IMR-90 (cell line): Measurements from ENCODE around the gene SENP2. TPM values are rescaled to one million over a fixed set of nuclear protein-coding genes. Genes with fewer than 3 reads are reported as not detected.

ENCODE experiments used
- ATAC-seq: fragments of 200-7000 bp; cut with Tn5 transposase; 2 replicates; pipeline ENCODE4 v1.9.1; 2020; ENCODE audit warnings: low read depth, mild to moderate bottlenecking, moderate library complexity
- Bru-seq: library from RNA; stranded (reverse); fragments of 400-500 nt; gene quantifications from one replicate; lab custom pipeline; 2021; lab: Mats Ljungman, UMichigan
- BruChase-seq, 2 experiments: library from RNA; stranded (reverse); fragments of 400-500 nt; gene quantifications; one replicate each; lab custom pipeline; 2021; lab: Mats Ljungman, UMichigan
- BruUV-seq: library from RNA; stranded (reverse); fragments of 400-500 nt; replicated peaks from 2 replicates; lab custom pipeline; 2021; lab: Mats Ljungman, UMichigan
- CTCF ChIA-PET: fragments of 300-600 bp; formaldehyde crosslinking; extraction: SDS; loops from one replicate; lab custom pipeline; 2021; ENCODE audit warnings: antibody characterized with exemption; lab: Yijun Ruan, JAX
- POLR2A ChIA-PET: fragments of 300-600 bp; sonication (Branson Sonifier 250); formaldehyde crosslinking; loops from one replicate; lab custom pipeline; 2022; ENCODE audit warnings: antibody characterized with exemption; ENCODE audit not compliant: unreplicated experiment; lab: Charles Lee
- DNase-seq: peaks from one replicate; pipeline ENCODE4 v3.0.0; 2013
- H2AFZ ChIP-seq: replicated peaks from 2 replicates; pipeline ENCODE3; 2013; ENCODE audit warnings: low read length, mild to moderate bottlenecking; ENCODE audit not compliant: poor library complexity
- H2AK5ac ChIP-seq: 2 replicates; pipeline ENCODE4 v1.6.1; 2013; ENCODE audit warnings: low read depth, low read length, inconsistent platforms
- H2AK9ac ChIP-seq: replicated peaks from 2 replicates; pipeline ENCODE3; 2013; ENCODE audit warnings: mild to moderate bottlenecking, low read depth, low read length, moderate library complexity; ENCODE audit not compliant: poor library complexity
- H2BK120ac ChIP-seq: 2 replicates; pipeline ENCODE4 v1.6.1; 2013; ENCODE audit warnings: low read depth, low read length, inconsistent platforms
- H2BK15ac ChIP-seq: 3 replicates; pipeline ENCODE4 v1.6.1; 2013; ENCODE audit warnings: low read depth, low read length, inconsistent platforms
- H2BK20ac ChIP-seq: 2 replicates; pipeline ENCODE4 v1.6.1; 2013; ENCODE audit warnings: low read depth, mild to moderate bottlenecking, inconsistent platforms, low read length, moderate library complexity
- H2BK5ac ChIP-seq: 2 replicates; pipeline ENCODE4 v1.6.1; 2013; ENCODE audit warnings: mild to moderate bottlenecking, low read depth, low read length, inconsistent platforms; ENCODE audit not compliant: poor library complexity, severe bottlenecking
- H3K14ac ChIP-seq: replicated peaks from 2 replicates; pipeline ENCODE4 v1.6.1; 2013; ENCODE audit warnings: low read depth, low read length, inconsistent platforms
- H3K18ac ChIP-seq: 2 replicates; pipeline ENCODE4 v1.6.1; 2013; ENCODE audit warnings: low read depth, low read length, control low read depth
- H3K23ac ChIP-seq: 2 replicates; pipeline ENCODE4 v1.6.1; 2013; ENCODE audit warnings: low read depth, low read length, inconsistent platforms
- H3K27ac ChIP-seq: 2 replicates; pipeline ENCODE4 v1.5.1; 2013; ENCODE audit warnings: mild to moderate bottlenecking, control low read depth, low read length; ENCODE audit not compliant: insufficient read depth
- H3K27me3 ChIP-seq: 2 replicates; pipeline ENCODE4 v1.6.1; 2013; ENCODE audit warnings: low read length; ENCODE audit not compliant: control insufficient read depth, insufficient read depth
- H3K36me3 ChIP-seq: 2 replicates; pipeline ENCODE4 v1.6.1; 2013; ENCODE audit warnings: low read length, mixed read lengths; ENCODE audit not compliant: control insufficient read depth, insufficient read depth
- H3K4ac ChIP-seq: 2 replicates; pipeline ENCODE4 v1.6.1; 2013; ENCODE audit warnings: low read depth, low read length, inconsistent platforms
- H3K4me1 ChIP-seq: 2 replicates; pipeline ENCODE4 v1.6.1; 2013; ENCODE audit warnings: low read length, mixed read lengths; ENCODE audit not compliant: control insufficient read depth, insufficient read depth
- H3K4me2 ChIP-seq: 2 replicates; pipeline ENCODE4 v1.6.1; 2013; ENCODE audit warnings: low read depth, mild to moderate bottlenecking, control low read depth, low read length, moderate library complexity
- H3K4me3 ChIP-seq: 2 replicates; pipeline ENCODE4 v1.5.1; 2013; ENCODE audit warnings: low read depth, mild to moderate bottlenecking, control low read depth, low read length, moderate library complexity; ENCODE audit not compliant: insufficient read depth
- H3K56ac ChIP-seq: 2 replicates; pipeline ENCODE4 v1.6.1; 2013; ENCODE audit warnings: low read length, inconsistent platforms; ENCODE audit not compliant: insufficient read depth; ENCODE audit errors: extremely low read depth
- H3K79me1 ChIP-seq, 2 experiments: 2 replicates each; pipeline ENCODE4 v1.6.1; 2013; ENCODE audit warnings: low read length in 2 of 2, inconsistent platforms in 1 of 2, low read depth in 1 of 2
- H3K9ac ChIP-seq: 2 replicates; pipeline ENCODE4 v1.6.1; 2013; ENCODE audit warnings: low read depth, low read length, control low read depth
- H3K9me1 ChIP-seq: 2 replicates; pipeline ENCODE4 v1.6.1; 2013; ENCODE audit warnings: low read length, inconsistent platforms; ENCODE audit not compliant: insufficient read depth
- H3K9me3 ChIP-seq: 2 replicates; pipeline ENCODE4 v1.6.1; 2013; ENCODE audit warnings: low read length; ENCODE audit not compliant: control insufficient read depth, insufficient read depth
- H4K20me1 ChIP-seq: 2 replicates; pipeline ENCODE4 v1.6.1; 2013; ENCODE audit warnings: low read length, inconsistent platforms; ENCODE audit not compliant: insufficient read depth
- H4K5ac ChIP-seq: 2 replicates; pipeline ENCODE4 v1.6.1; 2013; ENCODE audit warnings: mild to moderate bottlenecking, low read depth, low read length, control low read depth
- H4K8ac ChIP-seq, 2 experiments: 2 replicates each; pipeline ENCODE4 v1.6.1; 2013; ENCODE audit warnings: low read depth in 2 of 2, low read length in 2 of 2, control low read depth in 1 of 2, inconsistent platforms in 1 of 2
- H4K91ac ChIP-seq: 2 replicates; pipeline ENCODE4 v1.6.1; 2013; ENCODE audit warnings: low read depth, low read length, inconsistent platforms; ENCODE audit not compliant: insufficient read depth
- BHLHE40 ChIP-seq: fragments of 150-350 bp; IDR thresholded peaks from 2 replicates; pipeline ENCODE4 v1.6.1; 2016; ENCODE audit warnings: mild to moderate bottlenecking, low read depth, low read length
- CEBPB ChIP-seq: IDR thresholded peaks from 2 replicates; pipeline ENCODE4 v1.6.1; 2012; ENCODE audit warnings: low read depth, low read length, improper control_type of control experiment
- CHD1 ChIP-seq: IDR thresholded peaks from 2 replicates; pipeline ENCODE4 v1.6.1; 2012; ENCODE audit warnings: low read depth, low read length, improper control_type of control experiment
- CTCF ChIP-seq: conservative IDR thresholded peaks from 2 replicates; pipeline ENCODE4 v1.5.1; 2012; ENCODE audit warnings: mild to moderate bottlenecking, low read depth, low read length, improper control_type of control experiment
- MAFK ChIP-seq: IDR thresholded peaks from 2 replicates; pipeline ENCODE4 v1.6.1; 2012; ENCODE audit warnings: low read depth, low read length, improper control_type of control experiment
- MXI1 ChIP-seq: IDR thresholded peaks from 2 replicates; pipeline ENCODE4 v1.6.1; 2012; ENCODE audit warnings: low read depth, mild to moderate bottlenecking, low read length, moderate library complexity, borderline replicate concordance
- NFE2L2 ChIP-seq: fragments of 150-350 bp; IDR thresholded peaks from 2 replicates; pipeline ENCODE4 v1.6.1; 2016; ENCODE audit warnings: low read depth, mild to moderate bottlenecking, low read length
- POLR2A ChIP-seq: IDR thresholded peaks from 2 replicates; pipeline ENCODE4 v1.6.1; 2012; ENCODE audit warnings: mild to moderate bottlenecking, low read depth, low read length
- RAD21 ChIP-seq: IDR thresholded peaks from 2 replicates; pipeline ENCODE4 v1.6.1; 2012; ENCODE audit warnings: low read length, improper control_type of control experiment
- RFX5 ChIP-seq: IDR thresholded peaks from 2 replicates; pipeline ENCODE4 v1.8.0; 2012; ENCODE audit warnings: low read depth, mild to moderate bottlenecking, low read length, moderate library complexity
- SMC3 ChIP-seq: fragments of 150-350 bp; IDR thresholded peaks from 2 replicates; pipeline ENCODE4 v1.6.1; 2016; ENCODE audit warnings: low read depth, mild to moderate bottlenecking, antibody characterized with exemption, low read length, moderate library complexity
- USF2 ChIP-seq: fragments of 150-350 bp; IDR thresholded peaks from 2 replicates; pipeline ENCODE4 v1.6.1; 2017; ENCODE audit warnings: mild to moderate bottlenecking, antibody characterized with exemption, low read length, low read depth
- WGBS, 2 experiments: methylation state at CpG; one replicate each; pipeline versions ENCODE4 v1.1.5 to v1.1.7; 2013; ENCODE audit warnings: missing lambda C conversion rate in 2 of 2; ENCODE audit not compliant: insufficient read length in 1 of 2; ENCODE audit errors: extremely low coverage in 2 of 2; 5-methylcytosine and 5-hydroxymethylcytosine counted together
- dilution Hi-C: fragments of 300-500 bp; cut with HindIII; formaldehyde crosslinking; loops from one replicate; pipeline ENCODE4 v1.14.3; 2018; ENCODE audit warnings: low sequenced_read_pairs; ENCODE audit not compliant: unreplicated experiment
- in situ Hi-C: fragments of 300-500 bp; cut with MboI; formaldehyde crosslinking; loops from 3 replicates; pipeline ENCODE4 v1.14.3; 2019; ENCODE audit warnings: low sequenced_read_pairs, inconsistent platforms, mixed read lengths
- intact Hi-C: fragments of 100-400 bp; cut with micrococcal nuclease; formaldehyde crosslinking; loops from 2 replicates; pipeline ENCODE4 v1.10.0; 2022
- long read RNA-seq: library from polyadenylated mRNA; unstranded; transcript quantifications from one replicate; pipeline ENCODE4 v2.0.0, GENCODE V29; 2021; ENCODE audit not compliant: unreplicated experiment
- polyA plus RNA-seq, 3 experiments: library from polyadenylated mRNA; depleted of rRNA; stranded (reverse); fragments of >200 nt; gene quantifications; 2 replicates each; pipeline ENCODE4 v1.2.3, GENCODE V29; 2012; ENCODE audit warnings: low replicate concordance in 1 of 3
- total RNA-seq: library from RNA; depleted of rRNA; stranded (reverse); fragments of >200 nt; gene quantifications from 2 replicates; pipeline ENCODE4 v1.2.3, GENCODE V29; 2012; rRNA removed

SENP2 gene
- total RNA-seq (15.2 and 31.1 TPM in 2 replicates), polyA plus RNA-seq (2012; rRNA removed) (7.5 and 9.4 TPM in 2 replicates), Bru-seq, nascent RNA (percentile 70 among the genes with signal in this experiment), BruChase-seq, experiment 1, labeled RNA remaining after a 6-hour chase (percentile 86 among the genes with signal in this experiment), BruChase-seq, experiment 2, labeled RNA remaining after a 2-hour chase (percentile 76 among the genes with signal in this experiment)
- 1.9 and 5.4 TPM in 2 replicates for polyA plus RNA-seq (2012; cell fraction: cytosol; rRNA removed)
- 3.3 and 5.5 TPM in 2 replicates for polyA plus RNA-seq (2012; cell fraction: nucleus; rRNA removed; ENCODE audit: low replicate concordance)
- long read RNA-seq, full-length matches to known transcripts, result 28 of 49 reads
- long read RNA-seq, partial matches to known transcripts, result 5 of 49 reads
- long read RNA-seq, other reads (novel, unspliced or antisense), result 16 of 49 reads

- Histone ChIP-seq H3K9ac (peak within 1 kb of the TSS; percentile 88), H4K5ac (peak within 1 kb of the TSS; percentile 51; the same call in 1 of the 2 replicates), H3K9me1 (0 out of 2 replicates have a peak, but pooled peaks cover 3% of the 10 kb centered on the region), H4K20me1 (no peaks in the 10 kb centered on the region), H3K4me1 (no peaks in the 10 kb centered on the region), H2AK5ac (0 out of 2 replicates have a peak within 1 kb of the TSS, but pooled peaks have one; percentile 6), H2AK9ac (peak within 1 kb of the TSS; percentile 33), H3K79me1 (peaks cover 3 to 23% of the 10 kb centered on the region in 2 experiments; a peak in 3 of 4 replicates), H2BK15ac (no peak within 1 kb of the TSS), H3K4me2 (peak within 1 kb of the TSS; percentile 93), H3K56ac (no peak within 1 kb of the TSS; the same call in 1 of the 2 replicates), H3K4me3 (peak within 1 kb of the TSS; percentile 63), H3K9me3 (no peaks in the 10 kb centered on the region), H3K36me3 (0 out of 2 replicates have a peak, but pooled peaks cover 2% of the 10 kb centered on the region), H3K27ac (peak within 1 kb of the TSS; percentile 59), H3K18ac (no peak within 1 kb of the TSS), H2BK5ac (peak within 1 kb of the TSS; percentile 3), H3K4ac (peak within 1 kb of the TSS; percentile 74), H4K91ac (no peak within 1 kb of the TSS), H3K14ac (peak within 1 kb of the TSS; percentile 68), H2AFZ (peak within 1 kb of the TSS; percentile 91), H2BK120ac (no peak within 1 kb of the TSS), H3K23ac (peak within 1 kb of the TSS; percentile 61; the same call in 1 of the 2 replicates), H2BK20ac (no peak within 1 kb of the TSS), H3K27me3 (no peaks in the 10 kb centered on the region), H4K8ac (peak within 1 kb of the TSS; percentile 57 to 95)
- ChIA-PET POLR2A (no interaction called here), CTCF (interaction anchor here (0.6 to 1.1 kb wide), 3 partner anchors 11 to 222 kb away, joined by 3 to 4 read pairs (median 3); no protein-coding TSS in a partner anchor)
- in situ Hi-C loops (no loop called here), intact Hi-C loops (loop anchor here (1.0 kb wide), 1 partner anchor 87 kb away; the partner anchor contains the start of gene TMEM41A), dilution Hi-C loops (no loop called here)
- DNase-seq (peak; percentile 98), ATAC-seq (peak; percentile 98)
- 0% methylated on average over 38 of the region's 64 CpGs; no CpG with 5 or more reads in 1 of the 2 experiments for WGBS, 2 experiments
- no TSS peak for BruUV-seq
- TF ChIP-seq CHD1, result no peak
- no peak for TF ChIP-seq CTCF
- TF ChIP-seq USF2, result peak; percentile 73
- TF ChIP-seq NFE2L2, result no peak
- peak; percentile 91 for TF ChIP-seq RFX5
- TF ChIP-seq RAD21, result no peak
- TF ChIP-seq SMC3, result no peak
- TF ChIP-seq MAFK, result no peak
- TF ChIP-seq CEBPB, result no peak
- peak; percentile 95 for TF ChIP-seq MXI1
- 0 out of 2 replicates have a peak, but pooled peaks have one; percentile 6 for TF ChIP-seq BHLHE40
- TF ChIP-seq POLR2A, result peak; percentile 93
These were observed at the start of gene SENP2 for GRCh38 chr3:185585859-185586685. Gene SENP2, plus strand, starts transcription at chr3:185586295. Its CDS starts 119 bp downstream, at chr3:185586414.
